ENCODE data around the gene HMOX1. TPM values are rescaled to one million over a fixed set of nuclear protein-coding genes. Genes with fewer than 3 reads are reported as not detected.
"Not testable (repeated sequence)": the region's sequence is repeated elsewhere in the genome, so short reads cannot be mapped to it uniquely, and the experiment has no call there.

Gene HMOX1
- total RNA-seq, 1 donor from 2014 or later = 1.6 TPM

- peaks cover 3% of the 10 kb centered on the region for H3K4me1 Mint-ChIP-seq
- H3K36me3 Mint-ChIP-seq = no peaks in the 10 kb centered on the region
- DNase-seq (ENCODE audit: low spot score in 2 of 2, unreplicated experiment in 2 of 2) = no peak
- no peaks in the 10 kb centered on the region for H3K27me3 Mint-ChIP-seq (ENCODE audit: low read depth)
- no peaks in the 10 kb centered on the region for H3K9me3 Mint-ChIP-seq
- H3K4me3 Mint-ChIP-seq = no peak overlapping the region
- no peak for TF ChIP-seq CTCF (IDR thresholded peaks at IDR 0.05; ENCODE audit: unreplicated experiment)
- H3K27ac Mint-ChIP-seq = no peak overlapping the region
Measured at GRCh38 chr22:35394011-35394312, 13.1 kb downstream of the HMOX1 start.

GRCh38 chr22:35394810-35395563, 14.1 kb downstream of the HMOX1 start:
- DNase-seq (ENCODE audit: low spot score in 2 of 2, unreplicated experiment in 2 of 2) = no peak
- H3K4me3 Mint-ChIP-seq = no peak overlapping the region
- TF ChIP-seq CTCF (IDR thresholded peaks at IDR 0.05; ENCODE audit: unreplicated experiment) = no peak
- no peaks in the 10 kb centered on the region for H3K36me3 Mint-ChIP-seq
- no peaks in the 10 kb centered on the region for H3K9me3 Mint-ChIP-seq
- peaks cover 10% of the 10 kb centered on the region for H3K4me1 Mint-ChIP-seq
- H3K27me3 Mint-ChIP-seq (ENCODE audit: low read depth) = no peaks in the 10 kb centered on the region
- H3K27ac Mint-ChIP-seq = no peak overlapping the region

- H3K4me3 Mint-ChIP-seq; DNase-seq (ENCODE audit: low spot score in 2 of 2, unreplicated experiment in 2 of 2); H3K36me3 Mint-ChIP-seq; H3K9me3 Mint-ChIP-seq; H3K27me3 Mint-ChIP-seq (ENCODE audit: low read depth); H3K27ac Mint-ChIP-seq: not testable (repeated sequence)
- H3K4me1 Mint-ChIP-seq = peaks cover 22% of the 10 kb centered on the region
Measured at GRCh38 chr22:35396622-35397021, 15.7 kb downstream of the HMOX1 start.

GRCh38 chr22:35397095-35397904, 16.4 kb downstream of the HMOX1 start:
- H3K27ac Mint-ChIP-seq = no peak overlapping the region
- DNase-seq (ENCODE audit: low spot score in 2 of 2, unreplicated experiment in 2 of 2) = no peak
- H3K4me1 Mint-ChIP-seq = peaks cover 24% of the 10 kb centered on the region
- H3K27me3 Mint-ChIP-seq (ENCODE audit: low read depth) = no peaks in the 10 kb centered on the region
- H3K9me3 Mint-ChIP-seq = no peaks in the 10 kb centered on the region
- no peaks in the 10 kb centered on the region for H3K36me3 Mint-ChIP-seq
- no peak for TF ChIP-seq CTCF (IDR thresholded peaks at IDR 0.05; ENCODE audit: unreplicated experiment)
- H3K4me3 Mint-ChIP-seq = no peak overlapping the region

GRCh38 chr22:35398591-35398973, 17.7 kb downstream of the HMOX1 start:
- peaks cover 3% of the 10 kb centered on the region for H3K36me3 Mint-ChIP-seq
- H3K27ac Mint-ChIP-seq = no peak overlapping the region
- H3K9me3 Mint-ChIP-seq = no peaks in the 10 kb centered on the region
- peaks cover 26% of the 10 kb centered on the region for H3K4me1 Mint-ChIP-seq
- DNase-seq (ENCODE audit: low spot score in 2 of 2, unreplicated experiment in 2 of 2) = no peak
- H3K27me3 Mint-ChIP-seq (ENCODE audit: low read depth) = no peaks in the 10 kb centered on the region
- TF ChIP-seq CTCF (IDR thresholded peaks at IDR 0.05; ENCODE audit: unreplicated experiment) = no peak
- peak overlapping the region; percentile 99 for H3K4me3 Mint-ChIP-seq

- Mint-ChIP-seq H3K4me3 (peak overlapping the region; percentile 99), H3K4me1 (peaks cover 26% of the 10 kb centered on the region), H3K27me3 (ENCODE audit: low read depth) (no peaks in the 10 kb centered on the region), H3K9me3 (no peaks in the 10 kb centered on the region), H3K27ac (peak overlapping the region; percentile 95), H3K36me3 (peaks cover 3% of the 10 kb centered on the region)
- no peak for TF ChIP-seq CTCF (IDR thresholded peaks at IDR 0.05; ENCODE audit: unreplicated experiment)
- no peak for DNase-seq (ENCODE audit: low spot score in 2 of 2, unreplicated experiment in 2 of 2)
Measured at GRCh38 chr22:35399114-35399677, 18.3 kb downstream of the HMOX1 start.
